Measurements from ENCODE around the gene DCDC2B.
"Not testable (repeated sequence)": the region's sequence is repeated elsewhere in the genome, so short reads cannot be mapped to it uniquely, and the experiment has no call there.

Gene DCDC2B

GRCh38 chr1:32208891-32209328 is at the start of gene DCDC2B:
DCDC2B (plus strand) TSS chr1:32209089; CDS start chr1:32209094, 5 bp downstream.
- peak in 2 of 56 donors; percentile 12 to 31 for DNase-seq

- DNase-seq, result no peak
Observed at GRCh38 chr1:32159189-32159588, 49.7 kb upstream of the DCDC2B start.

- DNase-seq, result no peak
Observed at GRCh38 chr1:32163405-32163804, 45.5 kb upstream of the DCDC2B start.

- not testable (repeated sequence) for DNase-seq
Observed at GRCh38 chr1:32165633-32166032, 43.3 kb upstream of the DCDC2B start.

GRCh38 chr1:32170991-32171390 is 37.9 kb upstream of the DCDC2B start:
- DNase-seq, result no peak

GRCh38 chr1:32172621-32173245 is 36.2 kb upstream of the DCDC2B start:
- DNase-seq, result no peak

GRCh38 chr1:32178380-32179192 is 30.3 kb upstream of the DCDC2B start:
- DNase-seq, result no peak

- DNase-seq, result no peak
Observed at GRCh38 chr1:32179193-32179442, 29.8 kb upstream of the DCDC2B start.

- DNase-seq, result peak; percentile 62 to 98 (median 90)
Observed at GRCh38 chr1:32179443-32180185, 29.3 kb upstream of the DCDC2B start, which contains the start of gene TXLNA. TXLNA (plus strand) TSS chr1:32179675; CDS start chr1:32180346, 671 bp downstream.

GRCh38 chr1:32180186-32181060 is 28.5 kb upstream of the DCDC2B start:
- DNase-seq, result peak in 26 of 56 donors; percentile 12 to 62 (median 42)

GRCh38 chr1:32181065-32181464 is 27.8 kb upstream of the DCDC2B start:
- no peak for DNase-seq

GRCh38 chr1:32181563-32181962 is 27.3 kb upstream of the DCDC2B start:
- DNase-seq, result no peak

GRCh38 chr1:32182060-32182459 is 26.8 kb upstream of the DCDC2B start:
- no peak for DNase-seq

- DNase-seq, result no peak
Observed at GRCh38 chr1:32184650-32185049, 24.2 kb upstream of the DCDC2B start.

- DNase-seq, result no peak
Observed at GRCh38 chr1:32186077-32186476, 22.8 kb upstream of the DCDC2B start.

- DNase-seq, result no peak
Observed at GRCh38 chr1:32186491-32186890, 22.4 kb upstream of the DCDC2B start.

GRCh38 chr1:32187850-32188249 is 21.0 kb upstream of the DCDC2B start:
- no peak for DNase-seq

- no peak for DNase-seq
Observed at GRCh38 chr1:32192220-32192948, 16.5 kb upstream of the DCDC2B start.

GRCh38 chr1:32194984-32195383 is 13.9 kb upstream of the DCDC2B start:
- DNase-seq, result no peak

- no peak for DNase-seq
Observed at GRCh38 chr1:32195531-32195930, 13.4 kb upstream of the DCDC2B start.

Data from amygdala (tissue), 56 donors.